D341Med (cell line): ENCODE data around the gene HCAR1.
A peak's percentile ranks its signal among the peaks of the same experiment; 100 is the strongest.
"Not testable (repeated sequence)": the region's sequence is repeated elsewhere in the genome, so short reads cannot be mapped to it uniquely, and the experiment has no call there.

Experiments used
- DNase-seq: peaks from one replicate; pipeline ENCODE4 v3.0.0; 2012; ENCODE audit warnings: low spot score

Gene HCAR1

GRCh38 chr12:122730215-122731014 is at the start of gene HCAR1:
Gene HCAR1 (minus strand): TSS chr12:122730844. CDS start chr12:122730339, 505 bp downstream.
- DNase-seq = no peak

- no peak for DNase-seq
Observed at GRCh38 chr12:122757568-122757967, 26.9 kb upstream of the HCAR1 start.

DNA sequence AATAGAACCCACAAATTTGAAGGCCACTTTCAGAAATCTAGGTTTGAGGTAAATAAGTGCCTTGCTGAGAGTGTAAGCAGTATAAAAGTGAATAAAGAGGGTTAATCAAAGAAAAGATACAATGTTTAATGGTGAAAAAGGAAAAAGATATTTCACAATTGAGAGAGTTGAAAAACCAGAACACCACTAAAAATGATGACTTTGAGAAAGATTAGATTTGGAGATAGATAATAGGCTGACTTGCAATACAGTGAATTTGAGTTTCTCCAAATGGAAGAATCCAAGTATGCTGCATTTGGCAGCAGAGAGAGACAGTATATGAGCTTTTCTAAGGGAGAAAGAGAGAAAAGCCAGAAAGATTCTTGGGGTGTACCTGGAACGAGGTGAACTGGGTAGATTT is 24.1 kb upstream of the HCAR1 start:
- no peak for DNase-seq

DNA sequence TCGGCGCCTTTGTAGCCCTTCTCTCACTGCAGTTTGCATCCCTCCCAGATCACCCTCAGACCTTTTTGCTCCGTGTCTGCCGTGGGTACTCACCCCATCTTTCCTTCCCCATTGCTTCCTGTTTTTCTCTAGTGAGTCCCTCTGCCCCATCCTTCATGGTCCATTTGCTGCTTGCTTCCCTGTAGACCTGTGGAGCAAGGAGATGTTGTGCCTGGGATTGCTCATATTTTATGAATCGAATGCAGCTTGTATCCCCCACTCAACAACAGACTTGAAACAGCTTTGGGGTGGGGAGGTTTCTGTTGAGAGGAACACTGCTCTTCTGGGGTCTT is 22.6 kb upstream of the HCAR1 start:
- no peak for DNase-seq

- peak; percentile 99 for DNase-seq
Observed at GRCh38 chr12:122752464-122753318, 22.0 kb upstream of the HCAR1 start, which contains the start of gene DENR. Gene DENR (plus strand): TSS chr12:122752824. CDS start chr12:122753702, 878 bp downstream.

DNA sequence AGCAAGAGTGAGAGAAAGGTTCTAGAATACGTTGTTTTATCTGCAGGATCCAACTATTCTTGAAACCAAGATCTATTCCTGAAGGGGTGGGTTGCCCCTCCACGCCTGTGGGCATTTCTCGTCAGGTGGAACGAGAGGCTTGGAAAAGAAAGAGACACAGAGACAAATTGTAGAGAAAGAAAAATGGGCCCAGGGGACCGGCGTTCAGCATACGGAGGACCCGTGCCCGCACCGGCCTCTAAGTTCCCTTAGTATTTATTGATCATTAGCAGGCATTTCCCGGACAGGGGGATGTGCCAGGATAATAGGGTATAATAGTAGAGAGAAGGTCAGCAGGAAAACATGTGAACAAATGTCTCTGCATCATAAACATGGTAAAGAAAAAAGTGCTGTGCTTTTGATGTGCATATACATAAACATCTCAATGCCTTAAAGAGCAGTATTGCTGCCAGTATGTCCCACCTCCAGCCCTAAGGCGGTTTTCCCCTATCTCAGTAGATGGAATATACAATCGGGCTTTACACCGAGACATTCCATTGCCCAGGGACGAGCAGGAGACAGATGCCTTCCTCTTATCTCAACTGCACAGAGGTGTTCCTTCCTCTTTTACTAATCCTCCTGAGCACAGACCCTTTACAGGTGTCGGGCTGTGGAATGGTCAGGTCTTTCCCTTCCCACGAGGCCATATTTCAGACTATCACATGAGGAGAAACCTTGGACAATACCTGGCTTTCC is 20.3 kb upstream of the HCAR1 start:
- not testable (repeated sequence) for DNase-seq

DNA sequence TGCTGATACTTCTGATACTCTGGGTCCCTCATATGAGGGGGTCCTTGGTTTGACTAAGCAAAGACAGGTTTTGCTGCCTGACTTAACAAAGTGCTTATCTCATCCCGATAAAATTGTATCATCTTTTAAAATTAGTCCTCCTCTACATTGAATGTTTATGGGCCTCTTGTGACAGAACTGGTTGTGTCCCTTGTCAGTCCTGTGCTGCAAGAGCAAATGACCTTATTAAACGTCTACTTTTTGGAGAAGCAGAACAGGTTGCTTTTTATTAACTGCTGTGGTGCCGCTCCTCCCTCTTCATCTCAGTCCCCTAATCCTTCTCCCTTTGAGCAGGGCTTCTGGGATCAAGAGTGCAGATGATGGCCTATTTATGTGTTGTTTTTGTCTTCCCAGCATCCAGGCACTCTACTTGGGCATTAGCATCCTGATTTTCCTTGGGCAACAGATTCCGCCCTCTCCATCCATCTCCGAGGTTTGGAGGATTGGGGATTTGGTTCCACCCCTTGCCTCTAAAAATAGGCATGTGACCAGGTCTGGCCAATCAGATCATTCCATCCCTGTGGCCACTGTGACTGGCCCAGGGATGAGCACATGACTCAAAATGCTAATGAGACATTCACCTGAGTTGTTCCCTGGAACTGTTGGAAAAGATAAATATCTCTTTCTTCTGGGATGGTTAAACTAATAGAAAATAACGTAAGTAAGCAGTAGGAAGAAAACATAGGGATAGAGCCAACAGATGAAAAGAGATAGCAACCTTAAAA is 19.1 kb upstream of the HCAR1 start:
- no peak for DNase-seq

DNA sequence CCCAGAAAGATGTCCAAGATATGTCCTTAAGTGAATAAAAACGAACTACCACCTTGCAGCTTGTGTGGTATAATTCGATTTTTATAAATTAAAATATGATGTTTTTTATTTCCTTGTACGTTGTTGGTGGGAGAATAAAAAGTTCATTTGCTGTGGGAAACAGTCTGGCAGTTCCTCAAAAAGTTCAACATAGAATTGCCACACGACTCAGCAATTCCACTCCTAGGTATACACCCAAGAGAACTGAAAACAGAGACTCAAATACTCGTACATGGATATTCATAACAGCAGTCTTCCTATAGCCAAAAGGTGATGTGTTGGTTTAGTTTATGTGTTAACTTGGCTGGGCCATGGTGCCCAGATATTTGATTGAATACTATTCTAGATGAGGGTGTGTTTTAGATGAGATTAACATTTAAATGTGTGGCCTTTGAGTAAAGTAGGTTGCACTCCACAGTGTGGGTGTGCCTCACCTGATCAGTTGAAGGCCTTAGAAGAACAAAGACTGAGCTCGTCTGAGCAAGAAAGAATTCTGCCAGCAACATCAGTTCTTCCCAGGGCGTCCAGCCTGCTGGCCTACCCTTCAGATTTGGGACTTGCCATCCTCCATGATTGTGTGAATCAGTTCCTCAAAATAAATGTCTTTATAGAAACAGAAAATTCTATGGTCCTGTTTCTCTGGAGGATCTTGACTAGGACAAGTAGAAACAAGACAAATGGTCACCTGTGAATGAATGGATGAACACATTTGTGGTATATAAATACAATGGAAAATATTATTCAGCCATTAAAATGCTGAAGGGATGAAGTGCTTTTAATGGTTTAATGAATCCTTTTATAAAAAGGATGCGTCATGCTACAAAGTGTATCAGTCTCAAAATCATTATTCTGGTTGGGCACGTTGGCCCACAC is 16.8 kb upstream of the HCAR1 start:
- no peak for DNase-seq

GRCh38 chr12:122743895-122744525 is 13.4 kb upstream of the HCAR1 start:
- DNase-seq = no peak

DNA sequence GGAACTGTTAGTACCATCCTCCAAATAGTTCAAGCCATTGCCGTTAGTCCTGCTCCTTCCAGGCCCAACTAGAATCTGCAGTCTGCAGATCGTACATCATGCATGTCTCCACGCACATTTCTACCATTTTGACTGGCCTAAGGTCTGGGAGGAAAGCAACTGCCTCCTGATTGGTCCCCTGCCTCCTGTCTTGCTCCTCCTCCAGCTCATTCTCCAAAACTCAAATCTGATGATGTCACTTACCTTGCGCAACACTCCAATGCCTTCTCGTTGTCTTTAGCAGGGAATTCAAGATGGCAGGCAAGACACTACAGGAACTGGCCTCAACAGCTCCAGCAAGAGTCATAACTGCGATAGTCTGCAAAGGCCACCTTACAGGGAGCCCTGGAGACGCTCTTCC is 9.7 kb upstream of the HCAR1 start:
- DNase-seq = no peak

- no peak for DNase-seq
Observed at GRCh38 chr12:122738571-122738970, 7.9 kb upstream of the HCAR1 start.

- no peak for DNase-seq
Observed at GRCh38 chr12:122732611-122733010, 2.0 kb upstream of the HCAR1 start.

GRCh38 chr12:122732170-122732569 is 1.5 kb upstream of the HCAR1 start:
- no peak for DNase-seq

DNA sequence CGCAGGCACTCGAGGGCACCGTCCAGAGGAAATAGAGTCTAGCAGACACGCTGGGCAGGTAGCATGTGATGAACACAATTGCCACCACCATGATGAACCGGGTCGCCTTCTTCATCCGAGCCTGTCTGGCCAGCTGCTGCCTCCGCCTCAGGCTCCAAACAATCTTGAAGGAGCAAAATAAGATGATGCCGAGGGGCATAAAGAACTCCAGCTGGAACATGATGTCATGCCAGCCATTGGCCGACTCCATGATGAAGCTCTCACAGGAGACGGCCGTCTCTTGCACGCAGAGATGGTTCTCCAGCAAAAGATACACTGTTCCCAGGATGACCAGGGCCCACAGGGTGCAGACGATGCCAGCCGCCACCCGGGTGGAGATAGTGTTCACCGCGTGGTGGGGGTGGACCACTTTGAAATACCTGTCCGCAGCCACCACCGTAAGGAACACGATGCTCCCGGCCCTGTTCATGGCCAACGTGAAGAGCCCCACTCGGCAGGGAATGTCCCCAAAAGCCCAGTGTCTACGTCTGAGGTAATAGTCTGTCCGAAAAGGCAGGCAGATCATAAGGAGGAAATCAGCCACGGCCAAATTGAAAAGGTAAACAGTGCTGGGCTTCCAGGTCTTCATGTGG is 945 bp downstream of the HCAR1 start:
- DNase-seq = no peak

DNA sequence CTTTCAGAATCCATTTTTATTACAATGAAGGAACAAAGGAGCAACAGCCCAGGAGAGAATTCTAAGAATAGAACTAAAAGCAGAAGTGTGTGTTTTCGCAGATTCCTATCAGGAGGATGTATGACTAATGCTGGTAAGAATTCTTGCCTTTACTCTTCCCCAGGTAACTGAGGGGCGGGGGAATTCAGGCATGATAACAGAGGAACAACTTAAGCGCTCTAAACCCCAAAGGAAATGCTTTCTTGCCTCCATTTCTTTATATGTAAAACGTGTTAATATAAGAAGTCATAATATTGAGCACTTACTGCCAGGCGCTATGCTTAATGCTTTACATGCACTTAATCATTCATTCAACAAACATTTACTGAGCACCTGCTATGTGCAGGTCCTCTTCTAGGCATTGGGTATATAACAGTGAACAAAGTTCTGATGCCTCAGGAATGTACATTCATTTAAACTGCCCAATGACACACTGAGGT is 4.5 kb downstream of the HCAR1 start:
- no peak for DNase-seq

DNA sequence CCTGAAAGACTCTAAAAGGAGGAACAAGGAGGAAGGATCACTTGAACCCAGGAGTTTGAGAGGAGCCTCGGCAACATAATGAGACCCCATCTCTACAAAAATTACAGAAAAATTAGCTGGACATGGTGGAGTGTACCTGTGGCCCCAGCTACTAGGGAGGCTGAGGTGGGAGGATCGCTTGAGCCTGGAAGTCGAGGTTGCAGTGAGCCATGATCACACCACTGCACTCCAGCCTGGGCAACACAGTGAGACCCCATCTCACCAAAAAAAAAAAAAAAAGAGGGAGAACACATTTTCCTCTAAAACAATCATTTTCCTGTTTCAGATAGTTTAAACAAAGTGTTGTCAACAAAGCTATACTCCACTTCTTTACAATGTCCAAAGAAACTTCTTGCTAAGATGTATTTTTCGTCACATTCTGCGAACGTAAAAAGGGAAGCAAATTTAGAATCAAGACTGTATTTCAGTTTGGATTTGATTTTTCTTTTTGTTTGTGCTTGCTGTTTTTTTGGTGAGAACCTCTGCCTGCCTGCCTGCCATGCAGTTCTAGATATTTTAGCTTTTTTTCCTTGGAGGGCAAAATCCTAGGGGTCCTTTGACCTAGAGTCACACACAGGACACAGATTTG is 5.1 kb downstream of the HCAR1 start:
- DNase-seq = no peak

- DNase-seq = no peak
Observed at GRCh38 chr12:122724641-122725243, 5.9 kb downstream of the HCAR1 start.

- no peak for DNase-seq
Observed at GRCh38 chr12:122722387-122722786, 8.3 kb downstream of the HCAR1 start.
